Fibroblast of skin of abdomen (primary cell): ENCODE results near the gene CHFR. TPM values are rescaled to one million over a fixed set of nuclear protein-coding genes. Genes with fewer than 3 reads are reported as not detected.
"Not testable (repeated sequence)": the region's sequence is repeated elsewhere in the genome, so short reads cannot be mapped to it uniquely, and the experiment has no call there.

Source experiments
- DNase-seq: peaks from one replicate; pipeline ENCODE4 v3.0.0-alpha.2; 2013
- polyA plus RNA-seq, 2 experiments: library from polyadenylated mRNA; unstranded; fragments of 120-200 nt; gene quantifications; one replicate each; pipeline ENCODE4 v1.2.1, GENCODE V29; 2013; ENCODE audit not compliant: insufficient read length in 2 of 2

CHFR gene
- 23.1 TPM for polyA plus RNA-seq (2013, experiment 1 of 2; ENCODE audit: insufficient read length)
- polyA plus RNA-seq (2013, experiment 2 of 2; ENCODE audit: insufficient read length), result 22.7 TPM

GRCh38 chr12:132887513-132888351 lies at the start of gene CHFR:
Gene CHFR, minus strand, starts transcription at chr12:132887605. Its CDS starts 277 bp downstream, at chr12:132887328.
- DNase-seq, result peak; percentile 98

- not testable (repeated sequence) for DNase-seq
Observed at GRCh38 chr12:132936921-132937320, 49.5 kb upstream of the CHFR start.

- no peak for DNase-seq
Observed at GRCh38 chr12:132936163-132936562, 48.8 kb upstream of the CHFR start.

- no peak for DNase-seq
Observed at GRCh38 chr12:132926415-132926833, 39.0 kb upstream of the CHFR start.

GRCh38 chr12:132925597-132926414 lies 38.4 kb upstream of the CHFR start:
- DNase-seq, result no peak

- no peak for DNase-seq
Observed at GRCh38 chr12:132924356-132924755, 37.0 kb upstream of the CHFR start.

GRCh38 chr12:132923356-132923909 lies 36.0 kb upstream of the CHFR start:
- no peak for DNase-seq

DNA sequence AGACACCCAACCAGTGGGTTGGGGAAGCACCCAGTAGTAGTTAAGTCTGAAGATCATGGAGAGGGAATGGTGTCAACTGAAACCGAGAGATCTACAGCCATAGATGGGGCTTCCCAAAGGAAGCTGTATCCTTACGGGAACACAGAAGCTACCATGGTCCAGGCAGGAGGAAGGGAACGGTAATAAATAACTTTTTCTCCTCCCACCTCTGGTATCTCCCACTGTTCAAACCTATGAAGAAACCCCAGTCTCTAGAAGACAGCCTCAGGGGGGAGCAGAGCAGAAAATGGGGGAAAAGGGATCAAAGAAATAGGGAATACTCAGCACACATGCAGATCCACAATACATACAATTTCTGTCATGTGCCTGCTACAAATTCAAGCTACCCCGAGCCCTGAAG lies 35.3 kb upstream of the CHFR start:
- no peak for DNase-seq

- DNase-seq, result no peak
Observed at GRCh38 chr12:132921685-132922084, 34.3 kb upstream of the CHFR start.

DNA sequence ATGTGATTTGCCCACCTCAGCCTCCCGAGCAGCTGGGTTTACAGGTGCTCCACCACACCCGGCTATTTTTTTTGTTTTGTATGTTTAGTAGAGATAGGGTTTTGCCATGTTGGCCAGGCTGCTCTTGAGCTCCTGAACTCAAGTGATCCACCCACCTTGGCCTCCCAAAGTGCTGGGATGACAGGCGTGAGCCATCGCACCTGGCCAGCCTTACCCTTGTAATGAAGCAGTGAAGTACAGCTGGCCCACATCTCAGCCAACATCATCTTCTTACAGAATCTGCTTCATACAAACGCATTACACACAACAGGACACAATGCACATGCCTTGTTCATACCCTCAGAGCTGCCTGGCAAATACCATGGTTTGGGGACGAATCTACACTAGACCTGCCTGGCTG lies 31.3 kb upstream of the CHFR start:
- DNase-seq, result no peak

- no peak for DNase-seq
Observed at GRCh38 chr12:132909030-132909368, 21.6 kb upstream of the CHFR start.

- DNase-seq, result peak; percentile 94
Observed at GRCh38 chr12:132908145-132909029, 21.0 kb upstream of the CHFR start.

- DNase-seq, result not testable (repeated sequence)
Observed at GRCh38 chr12:132907789-132908144, 20.4 kb upstream of the CHFR start.

DNA sequence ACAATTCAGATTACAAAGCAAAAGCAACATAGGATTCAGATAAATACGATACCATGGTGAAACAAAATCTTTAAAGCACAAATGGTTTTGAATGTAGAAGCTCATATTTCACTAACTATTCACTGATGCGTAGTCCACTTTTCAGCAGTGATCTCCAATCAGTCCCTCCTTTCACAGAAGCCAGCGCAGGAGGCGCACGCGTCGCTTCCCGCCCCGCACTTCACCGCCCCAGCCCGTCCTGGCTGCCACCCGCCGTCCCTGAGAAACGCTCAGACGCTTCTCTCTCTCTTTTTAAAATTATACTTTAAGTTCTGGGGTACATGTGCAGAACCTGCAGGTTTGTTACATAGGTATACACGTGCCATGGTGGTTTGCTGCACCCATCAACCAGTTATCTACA lies 19.8 kb upstream of the CHFR start:
- DNase-seq, result no peak

GRCh38 chr12:132904718-132905328 lies 17.4 kb upstream of the CHFR start:
- no peak for DNase-seq

GRCh38 chr12:132899033-132899432 lies 11.6 kb upstream of the CHFR start:
- no peak for DNase-seq

GRCh38 chr12:132888852-132889251 lies 1.4 kb upstream of the CHFR start:
- no peak for DNase-seq

DNA sequence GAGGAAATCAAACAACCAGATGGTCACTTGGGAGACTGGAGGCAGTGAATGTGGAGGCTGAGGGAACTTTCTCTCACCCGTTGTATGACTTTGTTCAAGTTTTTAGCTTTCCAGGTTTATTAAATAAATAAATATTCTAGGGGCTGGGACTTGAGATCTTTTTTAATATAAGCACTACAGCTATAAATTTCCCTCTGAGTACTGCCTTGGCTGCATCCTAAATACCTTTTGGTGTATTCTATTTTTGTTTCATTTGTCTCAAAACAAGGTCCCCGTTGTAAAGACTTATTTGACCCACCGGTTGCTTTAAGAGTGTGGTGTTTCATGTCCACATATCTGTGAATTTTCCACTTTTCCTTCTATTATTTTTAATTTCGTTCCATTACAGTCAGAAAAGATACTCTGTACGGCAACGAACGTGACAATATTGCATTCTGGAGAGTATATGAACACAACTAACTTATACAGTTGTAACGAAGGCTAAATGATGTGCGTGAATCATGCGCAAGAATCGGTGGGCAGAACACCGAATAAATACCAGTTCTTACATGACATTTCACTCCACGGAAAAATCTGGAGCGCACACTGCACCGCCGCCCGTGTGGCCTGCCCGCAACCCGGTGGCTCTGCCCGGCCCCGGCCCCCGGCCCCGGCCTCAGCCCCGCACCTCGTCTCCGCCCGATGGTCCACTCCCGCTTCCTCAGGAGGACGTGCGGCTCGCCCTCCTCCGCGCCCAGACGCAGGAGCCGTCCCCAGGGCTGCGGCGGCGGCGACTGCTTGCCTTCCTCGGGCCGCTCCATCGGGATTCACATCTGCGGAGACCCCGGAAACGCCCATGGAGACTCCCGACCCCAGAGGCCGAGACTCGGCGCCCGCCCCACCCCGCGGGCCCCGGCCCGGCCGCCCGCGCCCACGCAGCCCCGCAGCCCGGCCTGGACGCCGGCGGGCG lies 602 bp downstream of the CHFR start:
- no peak for DNase-seq

DNA sequence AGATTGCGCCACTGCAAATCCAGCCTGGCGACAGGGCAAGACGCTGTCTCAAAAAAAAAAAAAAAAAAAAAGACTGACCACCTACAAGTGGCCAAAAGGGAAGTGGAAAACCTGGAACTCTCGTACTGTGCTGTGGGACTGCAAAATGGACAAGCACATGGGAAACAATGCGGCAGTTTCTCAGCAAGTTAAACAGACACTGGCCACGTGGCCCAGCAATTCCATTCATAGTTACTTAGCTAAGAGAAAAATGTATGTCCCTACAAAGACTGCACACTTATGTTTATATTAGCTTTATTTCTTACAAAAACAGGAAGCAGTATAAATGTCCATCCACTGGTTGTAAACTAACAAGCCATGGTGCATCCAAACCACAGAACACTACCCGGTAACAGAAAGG lies 5.6 kb downstream of the CHFR start:
- no peak for DNase-seq

GRCh38 chr12:132874620-132875019 lies 12.8 kb downstream of the CHFR start:
- not testable (repeated sequence) for DNase-seq

- no peak for DNase-seq
Observed at GRCh38 chr12:132874175-132874574, 13.2 kb downstream of the CHFR start.
